ENCODE data around the gene CCDC183.

CCDC183 gene

GRCh38 chr9:136820971-136821825 lies 25.1 kb downstream of the CCDC183 start:
- Histone ChIP-seq H3K27ac (ENCODE audit: low read depth, low read length) (no peak overlapping the region), H3K4me1 (ENCODE audit: control insufficient read depth, insufficient read depth, low read length, unreplicated experiment) (no peaks in the 10 kb centered on the region), H2AFZ (ENCODE audit: low read length, unreplicated experiment) (no peak overlapping the region), H3K27me3 (ENCODE audit: insufficient read depth, low read length) (no peaks in the 10 kb centered on the region), H3K36me3 (ENCODE audit: insufficient read depth, low read length) (peaks cover 3% of the 10 kb centered on the region; the same call in 1 of the 2 replicates), H3K4me3 (ENCODE audit: low read depth, low read length) (no peak overlapping the region), H3K79me2 (ENCODE audit: control insufficient read depth, insufficient read depth, low read length, unreplicated experiment) (peaks cover 15% of the 10 kb centered on the region)

- Histone ChIP-seq H2AFZ (ENCODE audit: low read length, unreplicated experiment) (no peak overlapping the region), H3K27me3 (ENCODE audit: insufficient read depth, low read length) (no peaks in the 10 kb centered on the region), H3K4me1 (ENCODE audit: control insufficient read depth, insufficient read depth, low read length, unreplicated experiment) (no peaks in the 10 kb centered on the region), H3K27ac (ENCODE audit: low read depth, low read length) (no peak overlapping the region), H3K4me3 (ENCODE audit: low read depth, low read length) (no peak overlapping the region), H3K79me2 (ENCODE audit: control insufficient read depth, insufficient read depth, low read length, unreplicated experiment) (peaks cover 15% of the 10 kb centered on the region), H3K36me3 (ENCODE audit: insufficient read depth, low read length) (peaks cover 2% of the 10 kb centered on the region; the same call in 1 of the 2 replicates)
Measured at GRCh38 chr9:136821826-136822544, 25.8 kb downstream of the CCDC183 start.

- no peak overlapping the region for H3K27ac ChIP-seq (ENCODE audit: low read depth, low read length)
- no peak overlapping the region for H3K4me3 ChIP-seq (ENCODE audit: low read depth, low read length)
- peaks cover 15% of the 10 kb centered on the region for H3K79me2 ChIP-seq (ENCODE audit: control insufficient read depth, insufficient read depth, low read length, unreplicated experiment)
- no peak overlapping the region for H2AFZ ChIP-seq (ENCODE audit: low read length, unreplicated experiment)
- no peaks in the 10 kb centered on the region; the same call in 1 of the 2 replicates for H3K36me3 ChIP-seq (ENCODE audit: insufficient read depth, low read length)
- H3K4me1 ChIP-seq (ENCODE audit: control insufficient read depth, insufficient read depth, low read length, unreplicated experiment): no peaks in the 10 kb centered on the region
- no peaks in the 10 kb centered on the region for H3K27me3 ChIP-seq (ENCODE audit: insufficient read depth, low read length)
Measured at GRCh38 chr9:136823136-136824046, 27.3 kb downstream of the CCDC183 start.

GRCh38 chr9:136824496-136825225 lies 28.5 kb downstream of the CCDC183 start:
- H3K27me3 ChIP-seq (ENCODE audit: insufficient read depth, low read length): no peaks in the 10 kb centered on the region
- H3K4me3 ChIP-seq (ENCODE audit: low read depth, low read length): no peak overlapping the region
- no peak overlapping the region for H2AFZ ChIP-seq (ENCODE audit: low read length, unreplicated experiment)
- no peaks in the 10 kb centered on the region; the same call in 1 of the 2 replicates for H3K36me3 ChIP-seq (ENCODE audit: insufficient read depth, low read length)
- H3K4me1 ChIP-seq (ENCODE audit: control insufficient read depth, insufficient read depth, low read length, unreplicated experiment): no peaks in the 10 kb centered on the region
- peaks cover 15% of the 10 kb centered on the region for H3K79me2 ChIP-seq (ENCODE audit: control insufficient read depth, insufficient read depth, low read length, unreplicated experiment)
- no peak overlapping the region for H3K27ac ChIP-seq (ENCODE audit: low read depth, low read length)

GRCh38 chr9:136825295-136826187 lies 29.4 kb downstream of the CCDC183 start:
- Histone ChIP-seq H3K79me2 (ENCODE audit: control insufficient read depth, insufficient read depth, low read length, unreplicated experiment) (peaks cover 15% of the 10 kb centered on the region), H3K4me1 (ENCODE audit: control insufficient read depth, insufficient read depth, low read length, unreplicated experiment) (no peaks in the 10 kb centered on the region), H3K27me3 (ENCODE audit: insufficient read depth, low read length) (no peaks in the 10 kb centered on the region), H3K4me3 (ENCODE audit: low read depth, low read length) (no peak overlapping the region), H2AFZ (ENCODE audit: low read length, unreplicated experiment) (no peak overlapping the region), H3K27ac (ENCODE audit: low read depth, low read length) (no peak overlapping the region), H3K36me3 (ENCODE audit: insufficient read depth, low read length) (no peaks in the 10 kb centered on the region; the same call in 1 of the 2 replicates)

GRCh38 chr9:136826188-136826541 lies 30.0 kb downstream of the CCDC183 start:
- peaks cover 11% of the 10 kb centered on the region for H3K79me2 ChIP-seq (ENCODE audit: control insufficient read depth, insufficient read depth, low read length, unreplicated experiment)
- no peak overlapping the region for H3K4me3 ChIP-seq (ENCODE audit: low read depth, low read length)
- H3K36me3 ChIP-seq (ENCODE audit: insufficient read depth, low read length): no peaks in the 10 kb centered on the region; the same call in 1 of the 2 replicates
- no peaks in the 10 kb centered on the region for H3K27me3 ChIP-seq (ENCODE audit: insufficient read depth, low read length)
- H3K4me1 ChIP-seq (ENCODE audit: control insufficient read depth, insufficient read depth, low read length, unreplicated experiment): no peaks in the 10 kb centered on the region
- H3K27ac ChIP-seq (ENCODE audit: low read depth, low read length): no peak overlapping the region
- H2AFZ ChIP-seq (ENCODE audit: low read length, unreplicated experiment): no peak overlapping the region

- peaks cover 5% of the 10 kb centered on the region for H3K79me2 ChIP-seq (ENCODE audit: control insufficient read depth, insufficient read depth, low read length, unreplicated experiment)
- no peak overlapping the region for H3K4me3 ChIP-seq (ENCODE audit: low read depth, low read length)
- H2AFZ ChIP-seq (ENCODE audit: low read length, unreplicated experiment): no peak overlapping the region
- H3K27ac ChIP-seq (ENCODE audit: low read depth, low read length): no peak overlapping the region
- H3K36me3 ChIP-seq (ENCODE audit: insufficient read depth, low read length): peaks cover 2% of the 10 kb centered on the region; the same call in 1 of the 2 replicates
- no peaks in the 10 kb centered on the region for H3K27me3 ChIP-seq (ENCODE audit: insufficient read depth, low read length)
- no peaks in the 10 kb centered on the region for H3K4me1 ChIP-seq (ENCODE audit: control insufficient read depth, insufficient read depth, low read length, unreplicated experiment)
Measured at GRCh38 chr9:136826703-136827582, 30.8 kb downstream of the CCDC183 start.

GRCh38 chr9:136827794-136828473 lies 31.8 kb downstream of the CCDC183 start:
- H3K79me2 ChIP-seq (ENCODE audit: control insufficient read depth, insufficient read depth, low read length, unreplicated experiment): no peaks in the 10 kb centered on the region
- no peak overlapping the region for H2AFZ ChIP-seq (ENCODE audit: low read length, unreplicated experiment)
- H3K27ac ChIP-seq (ENCODE audit: low read depth, low read length): no peak overlapping the region
- no peak overlapping the region for H3K4me3 ChIP-seq (ENCODE audit: low read depth, low read length)
- peaks cover 5% of the 10 kb centered on the region; the same call in 1 of the 2 replicates for H3K36me3 ChIP-seq (ENCODE audit: insufficient read depth, low read length)
- no peaks in the 10 kb centered on the region for H3K4me1 ChIP-seq (ENCODE audit: control insufficient read depth, insufficient read depth, low read length, unreplicated experiment)
- no peaks in the 10 kb centered on the region for H3K27me3 ChIP-seq (ENCODE audit: insufficient read depth, low read length)
